Muscle of leg (tissue), 11 donors: ENCODE measurements around the gene PSTK. TPM values are rescaled to one million over a fixed set of nuclear protein-coding genes. Genes with fewer than 3 reads are reported as not detected.
A peak's percentile ranks its signal among the peaks of the same experiment; 100 is the strongest.

Experiments used
- DNase-seq: peaks from one replicate; pipeline ENCODE4 v3.0.0; 2013
- H3K27ac ChIP-seq: one replicate; pipeline ENCODE4 v1.5.1; 2013; ENCODE audit warnings: mild to moderate bottlenecking, low read length, control low read depth
- H3K27me3 ChIP-seq: one replicate; pipeline ENCODE4 v1.6.1; 2013; ENCODE audit warnings: low read length; ENCODE audit not compliant: control insufficient read depth, insufficient read depth
- H3K36me3 ChIP-seq: one replicate; pipeline ENCODE4 v1.6.1; 2013; ENCODE audit warnings: low read length; ENCODE audit not compliant: control insufficient read depth, insufficient read depth
- H3K4me1 ChIP-seq: one replicate; pipeline ENCODE4 v1.6.1; 2013; ENCODE audit warnings: low read length; ENCODE audit not compliant: control insufficient read depth, insufficient read depth
- H3K4me3 ChIP-seq: one replicate; pipeline ENCODE4 v1.5.1; 2013; ENCODE audit warnings: low read length, control low read depth
- H3K9me3 ChIP-seq: replicated peaks from 2 replicates; pipeline ENCODE4 v1.6.1; 2013; ENCODE audit warnings: low read depth, low read length; ENCODE audit not compliant: control insufficient read depth
- WGBS: methylation state at CpG from one replicate; pipeline ENCODE4 v1.1.5; 2013; ENCODE audit warnings: missing lambda C conversion rate; ENCODE audit not compliant: insufficient coverage; 5-methylcytosine and 5-hydroxymethylcytosine counted together
- polyA plus RNA-seq, 8 donors: library from polyadenylated mRNA; unstranded; fragments of 120-200 nt; gene quantifications; one replicate each; pipeline versions ENCODE4 v1.2.1 to v1.2.3, GENCODE V29; 2013; ENCODE audit warnings: inconsistent platforms in 1 of 8, low replicate concordance in 1 of 8; ENCODE audit not compliant: insufficient read length in 8 of 8, insufficient read depth in 1 of 8
- total RNA-seq: library from RNA; stranded (reverse); fragments of 120-200 nt; gene quantifications from one replicate; pipeline ENCODE4 v1.2.4, GENCODE V29; 2013

The PSTK gene
- total and polyA plus RNA-seq, 9 donors = 3.8 to 5.8 (median 4.4) TPM

- no peak for DNase-seq
- H3K27ac ChIP-seq = no peak overlapping the region
- no peaks in the 10 kb centered on the region for H3K9me3 ChIP-seq
- WGBS = no CpG with 5 or more reads among the region's 1 CpG
- peaks cover 7% of the 10 kb centered on the region for H3K27me3 ChIP-seq
- no peak overlapping the region for H3K4me3 ChIP-seq
- peaks cover 10% of the 10 kb centered on the region for H3K4me1 ChIP-seq
- H3K36me3 ChIP-seq = no peaks in the 10 kb centered on the region
These were observed 24.3 kb upstream of the PSTK start for GRCh38 chr10:122955892-122956291.

DNA sequence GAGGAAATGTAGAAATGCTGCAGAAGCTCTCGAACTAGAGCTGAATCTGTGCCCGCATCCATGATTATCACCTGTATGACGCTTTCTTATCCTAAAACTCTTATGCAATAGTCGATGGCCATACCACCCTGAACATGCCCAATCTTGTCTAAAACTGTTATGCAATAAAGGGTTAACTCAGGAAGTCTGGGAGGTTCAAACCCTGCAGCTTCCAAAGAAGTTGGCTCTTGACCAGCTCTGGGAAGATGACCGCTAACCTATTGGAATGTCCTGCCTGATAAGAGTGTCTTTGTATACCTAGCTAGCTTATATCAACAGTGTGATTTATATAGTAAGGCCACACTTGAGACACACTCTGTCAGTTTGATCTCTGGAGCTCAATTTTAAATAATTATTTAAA, 22.7 kb upstream of the PSTK start:
- 100% methylated on average over 3 of the region's 5 CpGs for WGBS
- H3K36me3 ChIP-seq = no peaks in the 10 kb centered on the region
- no peak for DNase-seq
- H3K27me3 ChIP-seq = peaks cover 7% of the 10 kb centered on the region
- H3K9me3 ChIP-seq = no peaks in the 10 kb centered on the region
- peaks cover 10% of the 10 kb centered on the region for H3K4me1 ChIP-seq
- no peak overlapping the region for H3K4me3 ChIP-seq
- H3K27ac ChIP-seq = no peak overlapping the region

GRCh38 chr10:122962405-122962804, 17.8 kb upstream of the PSTK start:
- Histone ChIP-seq H3K4me3 (no peak overlapping the region), H3K27me3 (no peaks in the 10 kb centered on the region), H3K36me3 (no peaks in the 10 kb centered on the region), H3K4me1 (no peaks in the 10 kb centered on the region), H3K9me3 (peaks cover 8% of the 10 kb centered on the region), H3K27ac (no peak overlapping the region)
- 76% methylated on average over 2 of the region's 3 CpGs for WGBS
- no peak for DNase-seq

DNA sequence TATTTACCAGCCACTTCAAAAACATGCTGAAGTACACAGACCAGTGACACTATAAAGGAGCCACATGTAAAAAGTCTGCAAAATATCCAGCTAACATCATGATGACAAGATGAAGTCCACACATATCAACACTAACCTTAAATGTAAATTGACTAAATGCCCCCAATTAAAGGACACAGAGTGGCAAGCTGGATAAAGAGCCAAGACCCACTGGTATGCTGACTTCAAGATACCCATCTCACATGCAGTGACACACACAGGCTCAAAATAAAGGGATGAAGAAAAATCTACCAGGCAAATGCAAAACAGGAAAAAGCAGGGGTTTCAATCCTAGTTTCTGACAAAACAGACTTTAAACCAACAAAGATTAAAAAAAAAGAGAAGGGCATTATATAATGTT, 13.3 kb upstream of the PSTK start:
- Histone ChIP-seq H3K9me3 (peaks cover 9% of the 10 kb centered on the region), H3K27me3 (no peaks in the 10 kb centered on the region), H3K27ac (no peak overlapping the region), H3K36me3 (no peaks in the 10 kb centered on the region), H3K4me1 (no peaks in the 10 kb centered on the region), H3K4me3 (no peak overlapping the region)
- DNase-seq = no peak

- no peaks in the 10 kb centered on the region for H3K36me3 ChIP-seq
- WGBS = no CpG with 5 or more reads among the region's 3 CpGs
- H3K9me3 ChIP-seq = peaks cover 9% of the 10 kb centered on the region
- no peaks in the 10 kb centered on the region for H3K4me1 ChIP-seq
- H3K27me3 ChIP-seq = no peaks in the 10 kb centered on the region
- H3K4me3 ChIP-seq = no peak overlapping the region
- DNase-seq = no peak
- no peak overlapping the region for H3K27ac ChIP-seq
These were observed 11.5 kb upstream of the PSTK start for GRCh38 chr10:122968698-122969097.

GRCh38 chr10:122974023-122974422, 6.2 kb upstream of the PSTK start:
- Histone ChIP-seq H3K4me1 (no peaks in the 10 kb centered on the region), H3K4me3 (no peak overlapping the region), H3K27ac (no peak overlapping the region), H3K9me3 (no peaks in the 10 kb centered on the region), H3K36me3 (no peaks in the 10 kb centered on the region), H3K27me3 (peaks cover 3% of the 10 kb centered on the region)
- peak; percentile 14 for DNase-seq
- WGBS = 100% methylated on average over 1 of the region's 5 CpGs

DNA sequence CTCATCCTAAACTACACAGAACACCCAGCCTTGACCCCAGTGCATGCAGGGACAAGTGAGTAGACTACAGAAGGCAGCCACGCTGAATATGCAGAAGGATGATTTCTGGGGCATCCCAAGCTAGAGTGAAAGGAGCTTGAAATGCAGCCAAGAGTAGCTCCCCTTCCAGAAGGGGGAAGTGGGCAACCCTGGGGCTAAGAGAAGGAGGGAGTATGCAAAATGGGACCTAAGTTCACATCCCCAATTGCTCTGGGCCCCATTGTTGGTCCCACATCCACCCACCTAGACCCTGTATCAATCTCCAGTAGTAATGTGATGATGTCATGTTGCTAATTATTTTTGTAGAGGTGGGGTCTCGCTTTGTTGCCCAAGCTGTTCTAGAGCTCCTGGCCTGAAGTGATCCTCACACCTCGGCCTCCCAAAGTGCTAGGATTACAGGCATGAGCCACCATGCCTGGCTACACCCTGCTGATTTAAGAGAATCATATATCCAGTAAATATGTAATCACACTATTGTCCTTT, 5.6 kb upstream of the PSTK start:
- 100% methylated on average over 1 of the region's 3 CpGs for WGBS
- no peak overlapping the region for H3K27ac ChIP-seq
- H3K4me3 ChIP-seq = no peak overlapping the region
- no peak for DNase-seq
- H3K27me3 ChIP-seq = peaks cover 3% of the 10 kb centered on the region
- no peaks in the 10 kb centered on the region for H3K36me3 ChIP-seq
- H3K9me3 ChIP-seq = no peaks in the 10 kb centered on the region
- H3K4me1 ChIP-seq = peaks cover under 1% of the 10 kb centered on the region

GRCh38 chr10:122981066-122981464, 864 bp downstream of the PSTK start:
- peak overlapping the region; percentile 92 for H3K4me3 ChIP-seq
- peak overlapping the region; percentile 96 for H3K27ac ChIP-seq
- peak; percentile 59 for DNase-seq
- no peaks in the 10 kb centered on the region for H3K27me3 ChIP-seq
- no peaks in the 10 kb centered on the region for H3K36me3 ChIP-seq
- H3K9me3 ChIP-seq = no peaks in the 10 kb centered on the region
- H3K4me1 ChIP-seq = peaks cover 8% of the 10 kb centered on the region
- no CpG with 5 or more reads among the region's 4 CpGs for WGBS

DNA sequence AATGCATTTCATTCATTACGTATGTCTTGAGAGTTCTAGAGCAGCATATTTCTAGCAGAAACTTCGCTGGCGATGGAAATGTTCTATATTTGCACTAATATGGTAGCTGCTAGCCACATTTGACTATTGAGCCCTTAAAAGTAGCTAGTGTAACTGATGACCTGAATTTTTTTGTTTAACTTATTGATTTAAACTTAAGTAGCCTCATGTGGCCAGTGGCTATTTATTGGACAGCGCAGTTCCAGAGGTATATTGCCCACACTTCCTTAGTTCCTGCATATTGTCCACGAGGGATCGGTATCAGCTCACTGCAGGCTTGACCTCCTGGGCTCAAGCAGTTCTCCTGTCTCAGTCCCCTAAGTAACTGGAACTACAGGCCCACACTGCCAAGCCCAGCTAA, 3.7 kb downstream of the PSTK start:
- no peak for DNase-seq
- WGBS = 91% methylated on average over 4 of the region's 6 CpGs
- no peaks in the 10 kb centered on the region for H3K27me3 ChIP-seq
- no peaks in the 10 kb centered on the region for H3K36me3 ChIP-seq
- no peak overlapping the region for H3K27ac ChIP-seq
- H3K9me3 ChIP-seq = no peaks in the 10 kb centered on the region
- no peak overlapping the region for H3K4me3 ChIP-seq
- H3K4me1 ChIP-seq = peaks cover 8% of the 10 kb centered on the region

- Histone ChIP-seq H3K4me1 (peaks cover 6% of the 10 kb centered on the region), H3K27me3 (no peaks in the 10 kb centered on the region), H3K4me3 (no peak overlapping the region), H3K9me3 (no peaks in the 10 kb centered on the region), H3K27ac (no peak overlapping the region), H3K36me3 (no peaks in the 10 kb centered on the region)
- no peak for DNase-seq
- 100% methylated on average over 1 of the region's 2 CpGs for WGBS
These were observed 4.5 kb downstream of the PSTK start for GRCh38 chr10:122984708-122985107.

GRCh38 chr10:122986335-122986734, 6.1 kb downstream of the PSTK start:
- no peak for DNase-seq
- H3K9me3 ChIP-seq = no peaks in the 10 kb centered on the region
- H3K36me3 ChIP-seq = no peaks in the 10 kb centered on the region
- H3K27ac ChIP-seq = no peak overlapping the region
- no peak overlapping the region for H3K4me3 ChIP-seq
- H3K4me1 ChIP-seq = no peaks in the 10 kb centered on the region
- no CpG with 5 or more reads among the region's 6 CpGs for WGBS
- H3K27me3 ChIP-seq = no peaks in the 10 kb centered on the region
